ENCODE data around the gene FOXJ3. TPM values are rescaled to one million over a fixed set of nuclear protein-coding genes. Genes with fewer than 3 reads are reported as not detected.
A peak's percentile ranks its signal among the peaks of the same experiment; 100 is the strongest.

FOXJ3 gene
- total RNA-seq, 6 donors from 2014 or later = 21.6 to 81.4 (median 39.3) TPM

DNA sequence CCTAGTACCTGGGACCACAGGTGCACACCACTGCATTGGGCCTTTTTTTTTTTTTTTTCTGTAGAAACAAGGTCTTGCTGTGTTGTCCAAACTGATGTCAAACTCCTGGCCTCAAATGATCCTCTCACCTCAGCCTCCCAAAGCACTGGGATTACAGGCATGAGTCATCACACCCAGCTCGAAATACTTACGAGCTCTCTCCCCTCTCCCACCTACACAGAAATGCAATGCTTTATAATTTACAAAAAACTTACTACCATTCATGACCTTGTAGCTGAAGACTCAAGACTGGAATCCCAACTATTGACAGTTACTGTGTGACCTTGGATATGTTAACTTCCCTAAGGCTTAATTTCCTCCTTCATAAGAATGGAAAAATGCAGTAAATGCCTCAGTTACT, 18.7 kb downstream of the FOXJ3 start:
- no peak overlapping the region for H3K4me3 ChIP-seq

GRCh38 chr1:42315500-42315899, 19.5 kb downstream of the FOXJ3 start:
- Histone ChIP-seq H3K4me1 (peaks cover 38 to 67% (median 54%) of the 10 kb centered on the region in 4 donors), H3K27me3 (no peaks in the 10 kb centered on the region), H3K4me3 (no peak overlapping the region), H3K27ac (no peak overlapping the region), H3K36me3 (no peaks in the 10 kb centered on the region), H3K9me3 (no peaks in the 10 kb centered on the region)
- 60 to 84% methylated on average over 2 of the region's 2 CpGs for WGBS, 2 donors
- DNase-seq = no peak
- no peak for ATAC-seq (ENCODE audit: low FRiP score in 2 of 2)
- TF ChIP-seq, protein P1, sequence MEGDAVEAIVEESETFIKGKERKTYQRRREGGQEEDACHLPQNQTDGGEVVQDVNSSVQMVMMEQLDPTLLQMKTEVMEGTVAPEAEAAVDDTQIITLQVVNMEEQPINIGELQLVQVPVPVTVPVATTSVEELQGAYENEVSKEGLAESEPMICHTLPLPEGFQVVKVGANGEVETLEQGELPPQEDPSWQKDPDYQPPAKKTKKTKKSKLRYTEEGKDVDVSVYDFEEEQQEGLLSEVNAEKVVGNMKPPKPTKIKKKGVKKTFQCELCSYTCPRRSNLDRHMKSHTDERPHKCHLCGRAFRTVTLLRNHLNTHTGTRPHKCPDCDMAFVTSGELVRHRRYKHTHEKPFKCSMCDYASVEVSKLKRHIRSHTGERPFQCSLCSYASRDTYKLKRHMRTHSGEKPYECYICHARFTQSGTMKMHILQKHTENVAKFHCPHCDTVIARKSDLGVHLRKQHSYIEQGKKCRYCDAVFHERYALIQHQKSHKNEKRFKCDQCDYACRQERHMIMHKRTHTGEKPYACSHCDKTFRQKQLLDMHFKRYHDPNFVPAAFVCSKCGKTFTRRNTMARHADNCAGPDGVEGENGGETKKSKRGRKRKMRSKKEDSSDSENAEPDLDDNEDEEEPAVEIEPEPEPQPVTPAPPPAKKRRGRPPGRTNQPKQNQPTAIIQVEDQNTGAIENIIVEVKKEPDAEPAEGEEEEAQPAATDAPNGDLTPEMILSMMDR (IDR thresholded peaks at IDR 0.05) = no peak
- no peak for TF ChIP-seq EP300 (IDR thresholded peaks at IDR 0.05)
- TF ChIP-seq POLR2A (IDR thresholded peaks at IDR 0.05) = no peak
- no peak for TF ChIP-seq POLR2AphosphoS5 (IDR thresholded peaks at IDR 0.05)

More for the DNA sequence above, 18.7 kb downstream of the FOXJ3 start:
- TF ChIP-seq POLR2AphosphoS5 (IDR thresholded peaks at IDR 0.05) (no peak), POLR2A (IDR thresholded peaks at IDR 0.05) (no peak), EP300 (IDR thresholded peaks at IDR 0.05) (no peak)
- TF ChIP-seq, protein P1 (IDR thresholded peaks at IDR 0.05) = no peak
- no peak for DNase-seq
- no peak for ATAC-seq (ENCODE audit: low FRiP score in 2 of 2)
- no peaks in the 10 kb centered on the region for H3K27me3 ChIP-seq
- peaks cover 41 to 70% (median 62%) of the 10 kb centered on the region in 4 donors for H3K4me1 ChIP-seq
- no peaks in the 10 kb centered on the region for H3K36me3 ChIP-seq
- no peaks in the 10 kb centered on the region for H3K9me3 ChIP-seq
- H3K27ac ChIP-seq = no peak overlapping the region
- WGBS, 2 donors = 62 to 88% methylated on average over 2 of the region's 2 CpGs

DNA sequence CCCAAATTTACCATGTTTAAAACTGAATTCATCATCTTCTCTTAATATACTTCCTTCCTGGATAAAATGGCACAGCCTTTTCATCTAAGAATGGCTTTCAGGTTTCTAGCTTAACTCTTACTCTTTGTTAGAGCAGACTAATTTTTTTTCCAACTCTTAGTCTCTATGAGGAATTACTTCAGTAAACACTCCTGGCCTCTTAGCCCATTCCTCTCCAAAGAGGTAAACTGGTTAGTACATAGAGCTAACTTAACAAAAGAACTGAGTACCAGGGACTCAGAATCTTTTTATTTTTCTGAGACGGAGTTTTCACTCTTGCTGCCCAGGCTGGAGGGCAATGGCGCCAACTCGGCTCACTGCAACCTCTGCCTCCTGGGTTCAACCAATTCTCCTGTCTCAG, 21.1 kb downstream of the FOXJ3 start:
- no peaks in the 10 kb centered on the region for H3K36me3 ChIP-seq
- H3K4me1 ChIP-seq = peaks cover 23 to 51% (median 40%) of the 10 kb centered on the region in 4 donors
- ATAC-seq (ENCODE audit: low FRiP score in 2 of 2) (peak in 1 of 2 donors; percentile 46), DNase-seq (no peak)
- WGBS, 2 donors = 52 to 66% methylated on average over 3 of the region's 3 CpGs
- H3K4me3 ChIP-seq = no peak overlapping the region
- no peaks in the 10 kb centered on the region for H3K27me3 ChIP-seq
- peak overlapping the region in 2 of 4 donors; percentile 35 to 47 for H3K27ac ChIP-seq
- TF ChIP-seq, protein P1 (IDR thresholded peaks at IDR 0.05) = no peak
- TF ChIP-seq POLR2A (IDR thresholded peaks at IDR 0.05) (no peak), POLR2AphosphoS5 (IDR thresholded peaks at IDR 0.05) (no peak), EP300 (IDR thresholded peaks at IDR 0.05) (no peak)
- H3K9me3 ChIP-seq = no peaks in the 10 kb centered on the region

DNA sequence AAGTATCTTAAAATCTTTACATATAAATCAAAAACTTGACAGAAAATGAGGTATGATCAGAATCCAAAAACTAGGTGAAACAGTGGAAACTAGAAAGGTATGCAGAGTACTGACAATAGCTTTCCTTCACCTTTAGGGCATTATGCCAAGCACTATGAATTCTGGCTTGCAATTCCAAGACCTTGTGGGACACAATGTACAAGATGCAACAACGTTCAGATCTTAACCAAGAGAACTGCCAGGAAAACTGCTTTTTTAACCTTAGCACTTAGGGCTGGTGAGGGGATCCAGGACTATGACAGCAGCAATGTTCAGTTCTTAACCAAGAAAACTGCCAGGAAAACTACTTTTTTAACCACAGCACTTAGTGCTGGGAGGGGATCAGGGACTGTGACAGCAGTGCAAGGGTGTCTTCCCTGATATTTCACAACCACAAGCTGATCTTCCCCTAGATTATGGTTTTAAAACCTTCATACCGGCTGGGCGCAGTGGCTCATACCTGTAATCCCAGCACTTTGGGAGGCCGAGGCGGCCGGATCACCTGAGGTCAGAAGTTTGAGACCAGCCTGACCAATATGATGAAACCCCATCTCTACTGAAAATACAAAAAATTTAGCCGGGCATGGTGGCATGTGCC, 22.3 kb downstream of the FOXJ3 start:
- peaks cover 22 to 48% (median 37%) of the 10 kb centered on the region in 4 donors for H3K4me1 ChIP-seq
- TF ChIP-seq POLR2A (IDR thresholded peaks at IDR 0.05) = no peak
- TF ChIP-seq EP300 (IDR thresholded peaks at IDR 0.05) = peak in 1 of 4 donors; percentile 38
- 45 to 60% methylated on average over 7 of the region's 7 CpGs for WGBS, 2 donors

GRCh38 chr1:42311897-42312296, 23.1 kb downstream of the FOXJ3 start:
- Histone ChIP-seq H3K4me3 (no peak overlapping the region), H3K9me3 (no peaks in the 10 kb centered on the region), H3K27me3 (no peaks in the 10 kb centered on the region), H3K4me1 (peaks cover 22 to 43% (median 37%) of the 10 kb centered on the region in 4 donors), H3K36me3 (no peaks in the 10 kb centered on the region), H3K27ac (no peak overlapping the region)
- no peak for TF ChIP-seq EP300 (IDR thresholded peaks at IDR 0.05)
- TF ChIP-seq, protein P1 (IDR thresholded peaks at IDR 0.05) = no peak
- ATAC-seq (ENCODE audit: low FRiP score in 2 of 2) (no peak), DNase-seq (no peak)
- WGBS, 2 donors = 88 to 89% methylated on average over 4 of the region's 4 CpGs

More for the DNA sequence above, 22.3 kb downstream of the FOXJ3 start:
- DNase-seq (no peak), ATAC-seq (ENCODE audit: low FRiP score in 2 of 2) (no peak)
- H3K27me3 ChIP-seq = no peaks in the 10 kb centered on the region
- H3K27ac ChIP-seq = peak overlapping the region in 1 of 4 donors; percentile 57
- H3K36me3 ChIP-seq = no peaks in the 10 kb centered on the region
- no peak overlapping the region for H3K4me3 ChIP-seq
- H3K9me3 ChIP-seq = no peaks in the 10 kb centered on the region
